ENCODE measurements around the gene VIT.

Gene VIT

GRCh38 chr2:36857713-36858112, 161.2 kb downstream of the VIT start:
- no peak overlapping the region for H3K4me3 ChIP-seq (ENCODE audit: low read depth, low read length)
- TF ChIP-seq CTCF (IDR thresholded peaks at IDR 0.05; ENCODE audit: insufficient read depth, low read depth, low read length, missing control alignments) = no peak
- DNase-seq (ENCODE audit: low read depth) = no peak

- DNase-seq (ENCODE audit: low read depth) = peak; percentile 24
- no peak for TF ChIP-seq CTCF (IDR thresholded peaks at IDR 0.05; ENCODE audit: insufficient read depth, low read depth, low read length, missing control alignments)
- H3K4me3 ChIP-seq (ENCODE audit: low read depth, low read length) = no peak overlapping the region
These were observed 162.3 kb downstream of the VIT start for GRCh38 chr2:36858551-36859365.

- no peak overlapping the region for H3K4me3 ChIP-seq (ENCODE audit: low read depth, low read length)
- no peak for DNase-seq (ENCODE audit: low read depth)
- TF ChIP-seq CTCF (IDR thresholded peaks at IDR 0.05; ENCODE audit: insufficient read depth, low read depth, low read length, missing control alignments) = no peak
These were observed 162.9 kb downstream of the VIT start for GRCh38 chr2:36859366-36859792.

- DNase-seq (ENCODE audit: low read depth) = no peak
- no peak for TF ChIP-seq CTCF (IDR thresholded peaks at IDR 0.05; ENCODE audit: insufficient read depth, low read depth, low read length, missing control alignments)
- no peak overlapping the region for H3K4me3 ChIP-seq (ENCODE audit: low read depth, low read length)
These were observed 165.4 kb downstream of the VIT start for GRCh38 chr2:36861896-36862295.
